Gastroesophageal sphincter (tissue), 3 donors: ENCODE measurements around the gene ARMC9.

Experiments
- EP300 ChIP-seq: sonication (generic); formaldehyde crosslinking; IDR thresholded peaks from one replicate; pipeline ENCODE4 v1.6.1; 2017; ENCODE audit warnings: antibody characterized with exemption, mild to moderate bottlenecking
- POLR2A ChIP-seq, 2 donors: fragments of 450-650 bp; IDR thresholded peaks; one replicate each; pipeline ENCODE4 v1.6.1; 2017; ENCODE audit warnings: antibody characterized with exemption in 2 of 2, mild to moderate bottlenecking in 2 of 2, moderate library complexity in 1 of 2
- POLR2AphosphoS5 ChIP-seq: sonication (generic); formaldehyde crosslinking; IDR thresholded peaks from one replicate; pipeline ENCODE4 v1.6.1; 2017; ENCODE audit warnings: antibody characterized with exemption
- TF ChIP-seq, protein P1 (sequence below), 4 experiments: fragments of 200-600 bp in 2 of 4; fragments of 450-650 bp in 2 of 4; sonication (generic) in 1 of 4; IDR thresholded peaks; one replicate each; pipeline ENCODE4 v1.5.1; 2017 to 2019; ENCODE audit warnings: antibody characterized with exemption in 4 of 4, mild to moderate bottlenecking in 2 of 4, moderate library complexity in 2 of 4

DNA sequence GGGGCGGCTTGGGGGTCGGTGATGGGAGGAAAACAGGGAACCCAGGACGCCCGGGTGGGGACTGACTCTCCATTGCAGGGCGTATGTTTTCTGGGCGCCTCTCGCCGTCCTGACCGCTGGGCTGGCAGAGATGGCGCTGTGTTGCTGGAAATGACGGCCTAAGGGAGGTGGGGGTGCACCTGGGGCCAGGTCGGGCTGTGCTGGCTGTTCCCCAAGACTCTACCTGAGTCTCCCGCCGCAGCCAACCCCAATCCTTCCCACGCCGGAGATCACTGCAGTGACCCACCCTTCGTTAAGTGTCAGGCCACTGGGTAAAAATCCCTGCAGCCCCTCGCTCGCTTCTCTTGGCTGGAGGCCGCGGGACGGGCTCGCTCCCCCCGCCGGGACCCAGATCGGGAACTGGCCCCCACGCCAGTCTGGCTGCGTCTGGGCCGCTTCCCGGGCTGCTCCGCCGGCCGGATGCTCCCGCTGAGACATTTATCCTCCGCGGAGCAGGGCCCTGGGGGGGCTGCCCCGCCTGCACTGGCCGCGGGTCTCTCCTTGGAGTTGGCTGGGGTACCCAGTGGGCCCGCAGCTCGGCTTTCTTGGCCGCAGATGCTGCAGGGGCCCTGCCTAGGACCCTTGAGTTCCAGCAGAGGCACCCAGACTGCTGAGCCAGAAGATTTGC, 7.8 kb upstream of the ARMC9 start:
- TF ChIP-seq, protein P1, sequence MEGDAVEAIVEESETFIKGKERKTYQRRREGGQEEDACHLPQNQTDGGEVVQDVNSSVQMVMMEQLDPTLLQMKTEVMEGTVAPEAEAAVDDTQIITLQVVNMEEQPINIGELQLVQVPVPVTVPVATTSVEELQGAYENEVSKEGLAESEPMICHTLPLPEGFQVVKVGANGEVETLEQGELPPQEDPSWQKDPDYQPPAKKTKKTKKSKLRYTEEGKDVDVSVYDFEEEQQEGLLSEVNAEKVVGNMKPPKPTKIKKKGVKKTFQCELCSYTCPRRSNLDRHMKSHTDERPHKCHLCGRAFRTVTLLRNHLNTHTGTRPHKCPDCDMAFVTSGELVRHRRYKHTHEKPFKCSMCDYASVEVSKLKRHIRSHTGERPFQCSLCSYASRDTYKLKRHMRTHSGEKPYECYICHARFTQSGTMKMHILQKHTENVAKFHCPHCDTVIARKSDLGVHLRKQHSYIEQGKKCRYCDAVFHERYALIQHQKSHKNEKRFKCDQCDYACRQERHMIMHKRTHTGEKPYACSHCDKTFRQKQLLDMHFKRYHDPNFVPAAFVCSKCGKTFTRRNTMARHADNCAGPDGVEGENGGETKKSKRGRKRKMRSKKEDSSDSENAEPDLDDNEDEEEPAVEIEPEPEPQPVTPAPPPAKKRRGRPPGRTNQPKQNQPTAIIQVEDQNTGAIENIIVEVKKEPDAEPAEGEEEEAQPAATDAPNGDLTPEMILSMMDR (IDR thresholded peaks at IDR 0.05) = peak in 1 of 4 experiments; percentile 22
- TF ChIP-seq POLR2A (IDR thresholded peaks at IDR 0.05) (no peak), POLR2AphosphoS5 (peak; percentile 79), EP300 (no peak)
